OCI-LY7 (cell line): Measurements from ENCODE around the gene SEC61A2. TPM values are rescaled to one million over a fixed set of nuclear protein-coding genes. Genes with fewer than 3 reads are reported as not detected.

ENCODE experiments used
- BruUV-seq: library from RNA; stranded (reverse); fragments of 400-500 nt; replicated peaks from 2 replicates; lab custom pipeline; 2021; lab: Mats Ljungman, UMichigan
- CTCF ChIA-PET: fragments of 300-600 bp; sonication (Branson Sonifier 250); formaldehyde crosslinking; loops from one replicate; lab custom pipeline; 2022; ENCODE audit warnings: antibody characterized with exemption; ENCODE audit not compliant: unreplicated experiment; lab: Charles Lee
- POLR2A ChIA-PET: fragments of 300-600 bp; sonication (Branson Sonifier 250); formaldehyde crosslinking; loops from one replicate; lab custom pipeline; 2022; ENCODE audit warnings: antibody characterized with exemption; lab: Charles Lee
- DNase-seq: peaks from one replicate; pipeline ENCODE4 v3.0.0-alpha.2; 2015; ENCODE audit warnings: low spot score
- H2AFZ ChIP-seq: fragments of 200-600 bp; sonication (generic), shearing (Covaris generic); 2 replicates; pipeline ENCODE4 v1.6.1; 2014; ENCODE audit warnings: mild to moderate bottlenecking, antibody characterized with exemption, low read length, moderate library complexity
- H3K27ac ChIP-seq: fragments of 200-600 bp; sonication (generic); 2 replicates; pipeline ENCODE4 v1.5.1; 2014; ENCODE audit warnings: mixed run types, low read depth, mild to moderate bottlenecking, moderate library complexity, low read length, inconsistent platforms; ENCODE audit not compliant: poor library complexity, severe bottlenecking
- H3K36me3 ChIP-seq: fragments of 200-600 bp; sonication (generic); 2 replicates; pipeline ENCODE4 v1.6.1; 2014; ENCODE audit warnings: mild to moderate bottlenecking, antibody characterized with exemption, low read length, moderate library complexity, mixed read lengths; ENCODE audit not compliant: insufficient read depth
- H3K4me1 ChIP-seq: fragments of 200-600 bp; sonication (generic); 2 replicates; pipeline ENCODE4 v1.5.1; 2014; ENCODE audit warnings: mild to moderate bottlenecking, low read length; ENCODE audit not compliant: insufficient read depth, poor library complexity, severe bottlenecking
- H3K4me2 ChIP-seq: fragments of 200-600 bp; sonication (generic); 2 replicates; pipeline ENCODE4 v1.6.1; 2014; ENCODE audit warnings: mild to moderate bottlenecking, low read length
- H3K4me3 ChIP-seq: fragments of 200-600 bp; sonication (generic); 2 replicates; pipeline ENCODE4 v1.5.1; 2014; ENCODE audit warnings: mild to moderate bottlenecking, low read depth, low read length; ENCODE audit not compliant: poor library complexity, severe bottlenecking
- H3K79me2 ChIP-seq: fragments of 200-600 bp; sonication (generic); 2 replicates; pipeline ENCODE4 v1.6.1; 2016; ENCODE audit warnings: low read depth, mild to moderate bottlenecking, low read length, moderate library complexity, mixed read lengths; ENCODE audit not compliant: insufficient read depth
- H3K9me2 ChIP-seq: fragments of 200-600 bp; sonication (generic); 2 replicates; pipeline ENCODE4 v1.6.1; 2016; ENCODE audit warnings: mild to moderate bottlenecking, low read length, mixed read lengths; ENCODE audit not compliant: insufficient read depth
- H3K9me3 ChIP-seq: fragments of 200-600 bp; sonication (generic); 2 replicates; pipeline ENCODE4 v1.6.1; 2014; ENCODE audit warnings: mild to moderate bottlenecking, mixed run types, low read length, mixed read lengths
- H4K20me1 ChIP-seq: fragments of 200-600 bp; sonication (generic); 2 replicates; pipeline ENCODE4 v1.6.1; 2014; ENCODE audit warnings: mild to moderate bottlenecking, antibody characterized with exemption, low read length, moderate library complexity, mixed read lengths; ENCODE audit not compliant: insufficient read depth
- EZH2phosphoT487 ChIP-seq: fragments of 200-600 bp; sonication (generic); IDR thresholded peaks from 2 replicates; pipeline ENCODE4 v1.6.1; 2018; ENCODE audit warnings: low read depth, borderline replicate concordance, mild to moderate bottlenecking, mixed run types, antibody characterized with exemption, low read length, moderate library complexity, mixed read lengths
- intact Hi-C: fragments of 100-400 bp; cut with micrococcal nuclease; formaldehyde crosslinking; loops from one replicate; pipeline ENCODE4 v1.10.0; 2022; ENCODE audit not compliant: unreplicated experiment
- total RNA-seq, 2 experiments: library from RNA; depleted of rRNA in 1 of 2; stranded (reverse); fragments of >200 nt in 1 of 2; shearing (Covaris generic) in 1 of 2; gene quantifications; 2 replicates each; pipeline ENCODE4 v1.2.3, GENCODE V29; 2014 to 2022
- TF ChIP-seq, protein P1 (sequence below): fragments of 200-600 bp; sonication (generic); conservative IDR thresholded peaks from 2 replicates; pipeline ENCODE4 v1.5.1; 2014; ENCODE audit warnings: mild to moderate bottlenecking, antibody characterized with exemption, low read length, moderate library complexity, mixed read lengths

The SEC61A2 gene
- total RNA-seq, 2 experiments from 2014 or later = 5.5 to 15.1 TPM

DNA sequence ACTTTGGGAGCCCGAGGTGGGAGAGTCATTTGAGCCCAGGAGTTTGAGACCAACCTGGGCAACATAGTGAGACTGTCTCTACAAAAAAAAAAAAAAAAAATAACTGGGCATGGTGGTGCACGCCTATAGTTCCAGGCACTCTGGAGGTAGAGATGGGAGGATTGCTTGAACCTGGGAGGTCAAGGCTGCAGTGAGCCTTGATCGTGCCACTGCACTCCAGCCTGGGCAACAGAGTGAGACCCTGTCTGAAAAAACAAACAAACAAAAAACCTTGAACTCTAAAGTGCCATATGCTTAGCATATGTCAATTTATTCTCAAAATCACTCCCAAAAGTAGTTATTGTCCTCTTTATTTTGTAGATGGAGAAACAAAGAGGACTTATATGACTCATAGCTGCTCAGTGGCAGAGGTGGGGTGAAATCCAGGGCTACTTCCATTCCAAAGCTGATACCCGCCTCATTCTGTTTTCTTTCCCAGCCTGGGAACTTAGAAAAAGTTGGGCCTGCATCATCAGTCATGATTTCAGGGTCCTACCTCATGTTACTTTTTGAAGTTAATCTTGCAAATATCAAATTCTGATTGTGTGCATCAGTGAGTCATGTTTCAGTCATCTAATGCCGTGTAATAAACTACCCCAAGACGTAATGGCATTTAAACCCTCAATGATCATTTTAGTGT, 47.5 kb upstream of the SEC61A2 start:
- H3K27ac ChIP-seq = no peak overlapping the region
- no peaks in the 10 kb centered on the region for H3K9me2 ChIP-seq
- H3K4me1 ChIP-seq = peaks cover 21% of the 10 kb centered on the region
- no TSS peak for BruUV-seq
- no peak overlapping the region for H2AFZ ChIP-seq
- H4K20me1 ChIP-seq = no peaks in the 10 kb centered on the region
- no peak for TF ChIP-seq EZH2phosphoT487
- TF ChIP-seq, protein P1, sequence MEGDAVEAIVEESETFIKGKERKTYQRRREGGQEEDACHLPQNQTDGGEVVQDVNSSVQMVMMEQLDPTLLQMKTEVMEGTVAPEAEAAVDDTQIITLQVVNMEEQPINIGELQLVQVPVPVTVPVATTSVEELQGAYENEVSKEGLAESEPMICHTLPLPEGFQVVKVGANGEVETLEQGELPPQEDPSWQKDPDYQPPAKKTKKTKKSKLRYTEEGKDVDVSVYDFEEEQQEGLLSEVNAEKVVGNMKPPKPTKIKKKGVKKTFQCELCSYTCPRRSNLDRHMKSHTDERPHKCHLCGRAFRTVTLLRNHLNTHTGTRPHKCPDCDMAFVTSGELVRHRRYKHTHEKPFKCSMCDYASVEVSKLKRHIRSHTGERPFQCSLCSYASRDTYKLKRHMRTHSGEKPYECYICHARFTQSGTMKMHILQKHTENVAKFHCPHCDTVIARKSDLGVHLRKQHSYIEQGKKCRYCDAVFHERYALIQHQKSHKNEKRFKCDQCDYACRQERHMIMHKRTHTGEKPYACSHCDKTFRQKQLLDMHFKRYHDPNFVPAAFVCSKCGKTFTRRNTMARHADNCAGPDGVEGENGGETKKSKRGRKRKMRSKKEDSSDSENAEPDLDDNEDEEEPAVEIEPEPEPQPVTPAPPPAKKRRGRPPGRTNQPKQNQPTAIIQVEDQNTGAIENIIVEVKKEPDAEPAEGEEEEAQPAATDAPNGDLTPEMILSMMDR = no peak
- ChIA-PET CTCF (no interaction called here), POLR2A (interaction anchor here (1.1 to 1.2 kb wide), 2 partner anchors 9 to 29 kb away, joined by 3 read pairs; no protein-coding TSS in a partner anchor)
- DNase-seq = no peak
- no peaks in the 10 kb centered on the region for H3K9me3 ChIP-seq
- intact Hi-C loops = no loop called here
- H3K4me3 ChIP-seq = no peak overlapping the region
- peaks cover 37% of the 10 kb centered on the region for H3K36me3 ChIP-seq
- peaks cover 10% of the 10 kb centered on the region; the same call in 1 of the 2 replicates for H3K79me2 ChIP-seq
- no peak overlapping the region for H3K4me2 ChIP-seq

DNA sequence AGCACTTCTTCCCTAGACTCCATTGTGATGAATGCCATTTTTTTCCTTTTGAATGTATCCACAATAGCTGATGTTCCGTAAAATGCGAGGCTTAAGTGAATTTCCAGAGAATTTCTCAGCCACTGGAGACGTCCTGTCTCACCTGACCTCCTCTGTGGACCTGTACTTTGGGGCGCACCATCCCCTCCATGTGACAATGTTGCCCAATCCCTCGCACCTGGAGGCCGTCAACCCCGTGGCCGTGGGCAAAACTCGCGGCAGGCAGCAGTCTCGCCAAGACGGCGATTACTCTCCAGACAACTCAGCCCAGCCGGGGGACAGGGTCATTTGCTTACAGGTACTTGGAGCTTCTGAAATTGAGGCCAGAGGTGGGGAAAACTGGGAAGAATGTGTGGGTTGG, 40.6 kb upstream of the SEC61A2 start:
- Histone ChIP-seq H3K4me1 (no peaks in the 10 kb centered on the region), H3K27ac (no peak overlapping the region)
- POLR2A ChIA-PET = interaction anchor here (0.6 kb wide), 1 partner anchor 14 kb away, joined by 3 read pairs; no protein-coding TSS in a partner anchor

More for the DNA sequence above, 40.6 kb upstream of the SEC61A2 start:
- DNase-seq = no peak
- Histone ChIP-seq H3K9me2 (no peaks in the 10 kb centered on the region), H3K4me3 (no peak overlapping the region), H3K79me2 (no peaks in the 10 kb centered on the region), H3K36me3 (peaks cover 92% of the 10 kb centered on the region), H2AFZ (no peak overlapping the region), H3K9me3 (no peaks in the 10 kb centered on the region), H4K20me1 (no peaks in the 10 kb centered on the region), H3K4me2 (no peak overlapping the region)
- CTCF ChIA-PET = interaction anchor here (0.6 kb wide), 1 partner anchor 64 kb away, joined by 5 read pairs; no protein-coding TSS in a partner anchor
- intact Hi-C loops = no loop called here
- BruUV-seq = no TSS peak
- no peak for TF ChIP-seq EZH2phosphoT487
- TF ChIP-seq, protein P1 = no peak
